Erythroblast (primary cell): Measurements from ENCODE around the gene CDHR2.

Experiments used
- GATA1 ChIP-seq: IDR thresholded peaks from 2 replicates; pipeline ENCODE4 v1.6.1; 2011; ENCODE audit warnings: low read depth, mild to moderate bottlenecking, control low read depth, low read length, moderate library complexity
- POLR2A ChIP-seq: IDR thresholded peaks from 2 replicates; pipeline ENCODE4 v1.6.1; 2011; ENCODE audit warnings: mild to moderate bottlenecking, low read length

GRCh38 chr5:176578391-176578808, 29.3 kb downstream of the CDHR2 start:
- no peak for TF ChIP-seq POLR2A
- no peak for TF ChIP-seq GATA1
